ENCODE measurements around the gene NEDD8. TPM values are rescaled to one million over a fixed set of nuclear protein-coding genes. Genes with fewer than 3 reads are reported as not detected.

The NEDD8 gene
- total RNA-seq, 1 experiment from 2014 or later = 214 TPM

GRCh38 chr14:24177891-24178290 is 54.3 kb downstream of the NEDD8 start:
- no peak overlapping the region for H2BK15ac ChIP-seq (ENCODE audit: low read depth, low read length)
- Mint-ChIP-seq H3K4me1 (peaks cover 0 to 4% of the 10 kb centered on the region in 2 experiments; a peak in 2 of 4 replicates), H3K4me3 (no peak overlapping the region), H3K27me3 (ENCODE audit: low read depth) (no peaks in the 10 kb centered on the region; the same call in 1 of the 2 replicates), H3K9me3 (no peaks in the 10 kb centered on the region), H3K36me3 (ENCODE audit: insufficient read depth in 1 of 3, low read depth in 3 of 3) (peaks cover 31 to 73% (median 59%) of the 10 kb centered on the region in 3 experiments), H3K27ac (no peak overlapping the region)
- no peak for DNase-seq
- H2BK12ac ChIP-seq (ENCODE audit: insufficient read length, low read depth, low read length) = no peak overlapping the region
- no peaks in the 10 kb centered on the region for H3K23me2 ChIP-seq (ENCODE audit: insufficient read length, low read depth, low read length, poor library complexity, severe bottlenecking)
- no peak overlapping the region for H3T11ph ChIP-seq (ENCODE audit: low read length)
- no peaks in the 10 kb centered on the region for H4K20me1 ChIP-seq (ENCODE audit: control insufficient read depth, insufficient read depth, insufficient read length)
- no peaks in the 10 kb centered on the region for H3K79me2 ChIP-seq (ENCODE audit: insufficient read depth, low read length)
- H3K27ac ChIP-seq (ENCODE audit: insufficient read length, low read depth, low read length) = no peak overlapping the region
- H2AFZ ChIP-seq (ENCODE audit: low read length) = no peak overlapping the region
- H3K18ac ChIP-seq (ENCODE audit: insufficient read length, low read depth, low read length) = no peak overlapping the region
- H3K79me1 ChIP-seq (ENCODE audit: insufficient read depth, low read depth, low read length, poor library complexity, severe bottlenecking) = no peaks in the 10 kb centered on the region
- no peak overlapping the region for H2BK20ac ChIP-seq (ENCODE audit: low read depth, low read length, poor library complexity, severe bottlenecking)
- H4K8ac ChIP-seq (replicated peaks; ENCODE audit: insufficient read length, low read depth, low read length) = no peak overlapping the region
- H3K4me2 ChIP-seq (ENCODE audit: insufficient read depth, insufficient read length, low read length) = no peak overlapping the region
- H2BK5ac ChIP-seq (ENCODE audit: insufficient read length, low read length) = no peak overlapping the region
- H3K4me1 ChIP-seq (ENCODE audit: insufficient read depth, low read length) = no peaks in the 10 kb centered on the region
- no peak overlapping the region for H3K4ac ChIP-seq (ENCODE audit: low read depth, low read length)
- H4K91ac ChIP-seq (ENCODE audit: insufficient read length, low read depth, low read length) = no peak overlapping the region
- H4K5ac ChIP-seq (ENCODE audit: insufficient read length, low read depth, low read length) = no peak overlapping the region
- H2AK5ac ChIP-seq (ENCODE audit: insufficient read length, low read length) = no peak overlapping the region
- no peaks in the 10 kb centered on the region for H3K27me3 ChIP-seq (ENCODE audit: insufficient read depth, low read length)
- WGBS (ENCODE audit: extremely low coverage, insufficient read length, low lambda C conversion rate) = no CpG with 5 or more reads among the region's 14 CpGs
- no peak overlapping the region for H2BK120ac ChIP-seq (ENCODE audit: low read depth, low read length, poor library complexity, severe bottlenecking)
- no peak overlapping the region for H3K14ac ChIP-seq (ENCODE audit: insufficient read depth, low read length)
- no peak overlapping the region for H3K23ac ChIP-seq (ENCODE audit: insufficient read length, low read depth, low read length)
- no peak for TF ChIP-seq CTCF (conservative IDR thresholded peaks at IDR 0.05)
- no peak overlapping the region for H3K56ac ChIP-seq (ENCODE audit: insufficient read length, low read depth, low read length)
- H3K9ac ChIP-seq (ENCODE audit: extremely low read depth, insufficient read length, low read length) = no peak overlapping the region
- no peaks in the 10 kb centered on the region for H3K9me3 ChIP-seq (ENCODE audit: control insufficient read depth, low read depth, low read length)
